Activated naive CD8-positive, alpha-beta T cell treated with anti-CD3 and anti-CD28 coated beads, Interleukin-2, amount 10 ng/mL, durations not matched to agents 7 days and 5 days (primary cell): ENCODE data around the gene DAGLB. TPM values are rescaled to one million over a fixed set of nuclear protein-coding genes. Genes with fewer than 3 reads are reported as not detected.

Source experiments
- ATAC-seq: fragments of 150-1000 bp; cut with Tn5 transposase; one replicate; pipeline ENCODE4 v1.10.0; 2021; ENCODE audit warnings: low read depth, moderate library complexity
- POLR2A ChIA-PET: fragments of 350-600 bp; sonication (Branson Sonifier 250); formaldehyde crosslinking; loops from one replicate; lab custom pipeline; 2021; ENCODE audit warnings: antibody characterized with exemption; lab: Charles Lee
- DNase-seq: peaks from one replicate; pipeline ENCODE4 v3.0.0; 2021
- H3K27ac Mint-ChIP-seq: one replicate; pipeline ENCODE4 v1.8.0; 2022; ENCODE audit warnings: mild to moderate bottlenecking, mixed read lengths
- H3K27me3 Mint-ChIP-seq: one replicate; pipeline ENCODE4 v1.8.0; 2022; ENCODE audit warnings: mild to moderate bottlenecking, moderate library complexity, mixed read lengths
- H3K36me3 Mint-ChIP-seq: one replicate; pipeline ENCODE4 v1.8.0; 2021; ENCODE audit warnings: mild to moderate bottlenecking, mixed read lengths
- H3K4me1 Mint-ChIP-seq: one replicate; pipeline ENCODE4 v1.8.0; 2021; ENCODE audit warnings: mixed read lengths
- H3K4me3 Mint-ChIP-seq: one replicate; pipeline ENCODE4 v1.8.0; 2022; ENCODE audit warnings: mild to moderate bottlenecking, moderate library complexity, mixed read lengths
- H3K9me3 Mint-ChIP-seq: one replicate; pipeline ENCODE4 v1.8.0; 2021; ENCODE audit warnings: mixed read lengths
- total RNA-seq, 2 experiments: library from RNA; stranded (reverse); gene quantifications; one replicate each; pipeline ENCODE4 v1.2.3, GENCODE V29; 2021

The DAGLB gene
- total RNA-seq, 2 experiments from 2014 or later = 32.3 to 37.2 TPM

DNA sequence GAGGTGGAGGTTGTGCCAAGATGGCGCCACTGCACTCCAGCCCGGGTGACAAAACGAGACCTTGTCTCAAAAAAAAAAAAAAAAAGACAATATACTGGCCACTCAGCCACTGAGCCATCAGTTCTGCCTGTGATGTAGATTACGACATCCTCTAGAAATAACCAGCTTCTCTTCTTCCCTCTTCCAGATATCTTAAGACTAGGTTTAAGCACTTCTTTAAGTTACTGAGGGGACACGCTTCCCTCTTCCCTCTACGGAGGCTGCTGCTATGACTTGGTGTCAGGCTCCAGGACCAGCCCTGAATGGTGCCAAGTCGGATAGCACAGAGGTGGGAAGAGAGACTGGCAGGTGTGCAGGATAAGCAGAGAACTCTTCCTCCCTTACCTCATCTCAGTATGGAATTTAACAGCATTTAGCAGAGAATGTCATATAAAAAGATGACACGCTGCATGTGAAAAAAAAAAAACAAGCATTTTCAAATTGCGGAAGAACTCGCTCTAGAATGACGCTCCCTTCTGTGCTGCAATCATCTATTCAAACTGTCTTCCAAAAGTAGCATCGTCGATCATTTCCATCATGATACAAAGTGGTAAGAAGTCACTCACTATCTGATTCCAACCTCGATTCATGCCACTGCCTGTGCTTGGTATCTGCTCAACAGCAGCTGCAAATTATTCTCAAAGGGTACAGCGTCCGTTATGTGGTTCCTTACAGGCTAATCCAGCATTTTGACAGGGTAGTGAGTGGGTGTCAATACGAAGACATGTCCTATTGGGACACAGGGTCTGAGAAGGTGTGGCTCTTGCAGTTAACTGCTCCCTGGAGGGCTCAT, 13.8 kb downstream of the DAGLB start:
- peaks cover 4% of the 10 kb centered on the region for H3K36me3 Mint-ChIP-seq
- H3K27me3 Mint-ChIP-seq = no peaks in the 10 kb centered on the region
- POLR2A ChIA-PET = no interaction called here
- peaks cover 29% of the 10 kb centered on the region for H3K4me1 Mint-ChIP-seq
- ATAC-seq (no peak), DNase-seq (no peak)
- H3K4me3 Mint-ChIP-seq = no peak overlapping the region
- H3K9me3 Mint-ChIP-seq = no peaks in the 10 kb centered on the region
- H3K27ac Mint-ChIP-seq = no peak overlapping the region

- Mint-ChIP-seq H3K27me3 (no peaks in the 10 kb centered on the region), H3K36me3 (peaks cover 4% of the 10 kb centered on the region), H3K4me1 (peaks cover 19% of the 10 kb centered on the region), H3K9me3 (no peaks in the 10 kb centered on the region), H3K27ac (no peak overlapping the region), H3K4me3 (no peak overlapping the region)
- DNase-seq = no peak
- no peak for ATAC-seq
- POLR2A ChIA-PET = no interaction called here
These were observed 15.0 kb downstream of the DAGLB start for GRCh38 chr7:6432781-6433180.

DNA sequence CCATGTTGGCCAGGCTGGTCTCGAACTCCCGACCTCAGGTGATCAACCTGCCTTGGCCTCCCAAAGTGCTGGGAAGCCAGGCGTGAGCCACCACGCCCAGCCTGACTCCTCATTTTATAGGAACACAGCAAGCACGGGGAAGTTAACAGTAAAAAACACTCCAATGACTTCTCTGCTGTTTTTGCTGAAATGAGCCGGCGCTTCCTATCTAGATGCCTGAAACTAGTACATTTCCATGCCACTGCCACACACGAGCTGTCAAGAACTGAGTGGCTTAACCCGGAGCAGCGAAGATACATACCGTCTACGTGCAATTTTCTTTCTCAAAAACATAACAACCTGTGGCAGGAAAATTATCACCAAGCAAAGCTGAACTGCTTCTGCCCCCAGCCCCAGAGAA, 16.8 kb downstream of the DAGLB start:
- ATAC-seq (no peak), DNase-seq (no peak)
- Mint-ChIP-seq H3K4me1 (peaks cover 7% of the 10 kb centered on the region), H3K27ac (no peak overlapping the region), H3K36me3 (peaks cover 5% of the 10 kb centered on the region), H3K27me3 (no peaks in the 10 kb centered on the region), H3K4me3 (no peak overlapping the region), H3K9me3 (no peaks in the 10 kb centered on the region)
- POLR2A ChIA-PET = no interaction called here

DNA sequence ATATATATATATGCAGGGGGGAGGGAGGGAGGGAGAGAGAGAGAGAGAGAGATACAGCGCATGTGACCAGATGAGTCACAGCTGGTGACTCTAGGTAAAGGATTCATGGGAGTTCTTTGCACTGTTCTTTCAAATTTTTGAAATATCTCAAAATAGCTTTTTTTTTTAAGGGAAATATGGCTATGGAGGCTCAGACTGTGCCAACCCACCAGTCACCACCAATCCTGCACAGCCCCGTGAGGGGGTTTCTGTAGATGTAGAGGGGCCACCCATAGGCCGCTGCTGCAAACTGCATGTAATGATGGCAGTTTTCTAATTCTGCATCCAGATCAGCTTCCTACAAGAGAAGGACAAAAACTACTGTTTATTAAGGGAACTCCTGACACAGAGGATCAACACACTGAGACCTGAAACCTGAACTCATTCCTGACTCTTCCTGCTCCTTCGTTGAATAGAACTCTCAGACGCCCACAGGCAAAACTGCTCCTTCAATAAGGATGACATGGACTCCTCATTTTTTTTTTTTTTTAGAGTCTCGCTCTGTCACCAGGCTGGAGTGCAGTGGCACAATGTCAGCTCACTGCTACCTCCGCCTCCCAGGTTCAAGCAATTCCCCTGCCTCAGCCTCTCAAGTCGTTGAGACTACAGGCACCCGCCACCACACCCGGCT, 17.3 kb downstream of the DAGLB start:
- Mint-ChIP-seq H3K36me3 (peaks cover 9% of the 10 kb centered on the region), H3K27ac (no peak overlapping the region), H3K4me1 (peaks cover under 1% of the 10 kb centered on the region), H3K27me3 (no peaks in the 10 kb centered on the region), H3K4me3 (no peak overlapping the region), H3K9me3 (no peaks in the 10 kb centered on the region)
- ATAC-seq (peak; percentile 54), DNase-seq (no peak)
- POLR2A ChIA-PET = no interaction called here

- no peak for ATAC-seq
- POLR2A ChIA-PET = interaction anchor here (0.5 kb wide), 1 partner anchor 165 kb away, joined by 3 read pairs; no protein-coding TSS in a partner anchor
- H3K36me3 Mint-ChIP-seq = peaks cover 18% of the 10 kb centered on the region
- H3K4me3 Mint-ChIP-seq = no peak overlapping the region
- DNase-seq = no peak
- H3K27ac Mint-ChIP-seq = no peak overlapping the region
- H3K27me3 Mint-ChIP-seq = no peaks in the 10 kb centered on the region
- no peaks in the 10 kb centered on the region for H3K9me3 Mint-ChIP-seq
- peaks cover 4% of the 10 kb centered on the region for H3K4me1 Mint-ChIP-seq
These were observed 21.8 kb downstream of the DAGLB start for GRCh38 chr7:6425948-6426347.

- no peaks in the 10 kb centered on the region for H3K27me3 Mint-ChIP-seq
- H3K9me3 Mint-ChIP-seq = no peaks in the 10 kb centered on the region
- H3K4me1 Mint-ChIP-seq = peaks cover 4% of the 10 kb centered on the region
- peaks cover 24% of the 10 kb centered on the region for H3K36me3 Mint-ChIP-seq
- no peak overlapping the region for H3K27ac Mint-ChIP-seq
- no peak for DNase-seq
- ATAC-seq = no peak
- H3K4me3 Mint-ChIP-seq = no peak overlapping the region
- POLR2A ChIA-PET = no interaction called here
These were observed 23.6 kb downstream of the DAGLB start for GRCh38 chr7:6423942-6424701.

GRCh38 chr7:6422926-6423632, 24.7 kb downstream of the DAGLB start:
- H3K27ac Mint-ChIP-seq = peak overlapping the region; percentile 70
- no peaks in the 10 kb centered on the region for H3K9me3 Mint-ChIP-seq
- DNase-seq (no peak), ATAC-seq (peak; percentile 40)
- peaks cover 4% of the 10 kb centered on the region for H3K4me1 Mint-ChIP-seq
- POLR2A ChIA-PET = interaction anchor here (0.6 kb wide), 1 partner anchor 524 kb away, joined by 4 read pairs; no protein-coding TSS in a partner anchor
- H3K4me3 Mint-ChIP-seq = no peak overlapping the region
- peaks cover 24% of the 10 kb centered on the region for H3K36me3 Mint-ChIP-seq
- no peaks in the 10 kb centered on the region for H3K27me3 Mint-ChIP-seq

DNA sequence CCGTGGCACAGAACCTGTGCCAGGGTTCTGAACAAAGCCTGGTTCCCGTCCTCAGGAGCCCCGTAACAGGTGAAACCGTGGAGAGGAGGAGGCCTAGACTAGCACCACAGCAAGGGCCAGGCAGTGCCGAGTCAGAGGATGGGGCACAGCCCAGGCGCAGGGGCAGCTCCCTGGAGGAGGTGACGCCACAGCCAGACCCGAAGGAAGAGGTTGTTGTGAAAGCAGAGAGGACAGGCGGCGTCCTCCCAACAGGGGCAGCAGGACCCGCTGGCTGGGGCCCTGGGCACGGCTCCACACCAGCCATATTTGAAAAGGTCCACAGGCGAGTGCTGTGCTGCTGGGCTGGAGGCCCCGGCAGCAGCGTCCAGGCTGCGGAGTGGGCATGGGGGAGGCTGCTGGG, 25.7 kb downstream of the DAGLB start:
- Mint-ChIP-seq H3K36me3 (peaks cover 25% of the 10 kb centered on the region), H3K4me1 (peaks cover 4% of the 10 kb centered on the region), H3K4me3 (no peak overlapping the region), H3K9me3 (no peaks in the 10 kb centered on the region), H3K27me3 (no peaks in the 10 kb centered on the region), H3K27ac (no peak overlapping the region)
- DNase-seq (no peak), ATAC-seq (no peak)
- POLR2A ChIA-PET = no interaction called here

DNA sequence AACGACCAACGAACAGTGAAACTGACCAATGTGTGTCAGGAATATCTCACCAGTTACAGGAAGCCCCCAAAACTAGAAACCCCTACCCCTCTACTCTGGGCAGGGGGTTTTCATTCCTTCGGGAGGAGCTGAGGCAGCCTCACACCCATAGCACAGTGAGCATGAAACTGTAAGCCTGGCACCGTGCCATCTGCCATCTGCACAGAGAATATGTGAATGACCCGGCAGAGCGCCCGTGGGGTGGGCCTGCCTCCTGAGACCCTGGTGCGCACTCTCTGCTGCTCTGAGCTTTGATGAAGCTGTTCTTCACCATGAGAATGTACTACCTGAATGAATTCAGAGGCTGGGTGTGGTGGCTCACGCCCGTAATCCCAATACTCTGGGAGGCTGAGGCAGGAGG, 27.1 kb downstream of the DAGLB start:
- H3K9me3 Mint-ChIP-seq = no peaks in the 10 kb centered on the region
- H3K27ac Mint-ChIP-seq = no peak overlapping the region
- H3K4me3 Mint-ChIP-seq = no peak overlapping the region
- H3K4me1 Mint-ChIP-seq = peaks cover 4% of the 10 kb centered on the region
- H3K36me3 Mint-ChIP-seq = peaks cover 32% of the 10 kb centered on the region
- DNase-seq = no peak
- H3K27me3 Mint-ChIP-seq = no peaks in the 10 kb centered on the region
- POLR2A ChIA-PET = no interaction called here
- ATAC-seq = no peak

- H3K4me3 Mint-ChIP-seq = no peak overlapping the region
- POLR2A ChIA-PET = interaction anchor here (0.5 kb wide), 1 partner anchor 28 kb away, joined by 7 read pairs; the partner anchor contains the start of gene DAGLB
- H3K9me3 Mint-ChIP-seq = no peaks in the 10 kb centered on the region
- H3K36me3 Mint-ChIP-seq = peaks cover 37% of the 10 kb centered on the region
- H3K27ac Mint-ChIP-seq = no peak overlapping the region
- ATAC-seq (no peak), DNase-seq (no peak)
- peaks cover 4% of the 10 kb centered on the region for H3K4me1 Mint-ChIP-seq
- no peaks in the 10 kb centered on the region for H3K27me3 Mint-ChIP-seq
These were observed 28.4 kb downstream of the DAGLB start for GRCh38 chr7:6419310-6419773.

DNA sequence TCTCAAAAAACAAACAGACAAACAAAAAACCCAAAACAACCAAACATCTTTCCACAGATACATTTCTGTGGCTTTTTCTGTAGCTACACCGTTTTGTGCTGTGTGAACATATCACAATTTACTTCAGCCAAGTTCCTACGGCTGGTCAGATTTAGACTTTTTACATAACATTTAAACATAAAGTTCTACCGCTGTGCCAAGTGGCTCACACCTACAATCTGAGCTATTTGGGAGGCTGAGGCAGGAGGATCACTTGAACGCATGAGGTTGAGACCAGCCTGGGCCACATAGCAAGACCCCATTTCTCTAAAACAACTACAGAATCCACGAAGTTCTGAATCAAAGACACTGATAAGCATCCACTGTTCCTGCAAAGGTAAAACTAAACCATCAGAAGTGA, 30.3 kb downstream of the DAGLB start:
- no peaks in the 10 kb centered on the region for H3K9me3 Mint-ChIP-seq
- ATAC-seq (no peak), DNase-seq (no peak)
- POLR2A ChIA-PET = no interaction called here
- no peak overlapping the region for H3K4me3 Mint-ChIP-seq
- H3K4me1 Mint-ChIP-seq = no peaks in the 10 kb centered on the region
- peaks cover 33% of the 10 kb centered on the region for H3K36me3 Mint-ChIP-seq
- no peaks in the 10 kb centered on the region for H3K27me3 Mint-ChIP-seq
- H3K27ac Mint-ChIP-seq = no peak overlapping the region

GRCh38 chr7:6416516-6417145, 31.1 kb downstream of the DAGLB start:
- no peak overlapping the region for H3K27ac Mint-ChIP-seq
- DNase-seq (no peak), ATAC-seq (no peak)
- H3K27me3 Mint-ChIP-seq = no peaks in the 10 kb centered on the region
- POLR2A ChIA-PET = no interaction called here
- no peaks in the 10 kb centered on the region for H3K4me1 Mint-ChIP-seq
- no peaks in the 10 kb centered on the region for H3K9me3 Mint-ChIP-seq
- H3K4me3 Mint-ChIP-seq = no peak overlapping the region
- H3K36me3 Mint-ChIP-seq = peaks cover 31% of the 10 kb centered on the region
